GM21717 (cell line): ENCODE results near the gene UNC93A.

ENCODE experiments used
- ATAC-seq: cut with Tn5 transposase; IDR thresholded peaks from one replicate; pipeline ENCODE4 v1.9.1; 2021; ENCODE audit warnings: mild to moderate bottlenecking, moderate library complexity; ENCODE audit not compliant: unreplicated experiment

UNC93A gene

DNA sequence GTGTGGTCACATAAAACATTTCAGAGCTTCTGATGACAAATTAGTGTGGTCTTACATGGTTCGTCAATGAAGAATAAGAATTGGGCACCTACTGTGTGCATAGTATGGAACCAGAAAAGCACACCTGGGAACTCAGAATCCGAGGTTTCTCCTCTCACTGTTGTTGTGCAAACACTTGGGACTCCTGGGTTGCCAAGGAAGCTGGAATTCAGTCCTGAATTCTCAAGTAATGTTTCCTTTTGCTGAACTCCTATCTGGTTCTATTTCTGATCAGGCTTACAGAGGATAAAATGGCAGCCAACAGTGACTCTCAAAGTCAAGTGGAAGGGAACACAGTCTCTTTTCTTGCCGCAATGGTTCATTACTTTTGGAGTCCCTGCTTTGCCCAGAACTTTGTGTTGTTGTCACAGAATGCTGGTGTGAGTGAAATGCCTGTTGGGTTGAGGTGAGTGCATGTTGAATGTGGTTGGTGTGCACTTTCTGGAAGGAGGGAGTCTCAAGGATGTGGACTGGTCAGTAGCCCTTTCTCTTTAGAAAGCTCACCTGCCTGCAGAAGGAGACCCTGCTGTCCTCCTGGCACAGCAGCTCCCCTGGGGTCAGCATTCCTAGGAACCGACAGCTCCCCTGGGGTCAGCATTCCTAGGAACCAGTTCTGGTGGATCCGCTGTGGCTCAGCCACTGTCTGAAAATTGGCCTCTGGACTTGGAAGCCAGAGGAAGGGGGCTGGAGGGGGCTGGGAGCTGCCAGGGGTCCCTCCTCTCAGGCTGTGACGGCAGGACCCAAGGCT lies 1.4 kb downstream of the UNC93A start:
- ATAC-seq = no peak

- no peak for ATAC-seq
Observed at GRCh38 chr6:167293088-167293589, 2.0 kb downstream of the UNC93A start.

- ATAC-seq = no peak
Observed at GRCh38 chr6:167293590-167294091, 2.5 kb downstream of the UNC93A start.

DNA sequence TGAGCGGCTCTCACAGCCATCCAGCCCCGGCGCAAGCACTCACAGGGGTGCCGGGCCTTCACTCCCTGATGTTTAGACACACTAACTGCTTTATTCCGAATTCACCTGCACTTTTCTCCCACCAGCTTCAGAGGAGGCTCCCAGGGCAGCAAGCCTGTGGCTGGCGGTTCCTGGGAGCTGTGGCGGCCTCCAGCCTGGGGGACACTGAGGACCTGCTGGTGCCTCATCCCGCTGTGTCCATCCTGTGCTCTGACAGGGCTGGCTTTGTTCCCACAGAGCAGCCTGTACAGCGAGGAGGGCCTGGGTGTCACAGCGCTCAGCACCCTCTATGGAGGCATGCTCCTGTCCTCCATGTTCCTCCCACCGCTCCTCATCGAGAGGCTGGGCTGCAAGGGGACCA lies 3.1 kb downstream of the UNC93A start:
- ATAC-seq = no peak

DNA sequence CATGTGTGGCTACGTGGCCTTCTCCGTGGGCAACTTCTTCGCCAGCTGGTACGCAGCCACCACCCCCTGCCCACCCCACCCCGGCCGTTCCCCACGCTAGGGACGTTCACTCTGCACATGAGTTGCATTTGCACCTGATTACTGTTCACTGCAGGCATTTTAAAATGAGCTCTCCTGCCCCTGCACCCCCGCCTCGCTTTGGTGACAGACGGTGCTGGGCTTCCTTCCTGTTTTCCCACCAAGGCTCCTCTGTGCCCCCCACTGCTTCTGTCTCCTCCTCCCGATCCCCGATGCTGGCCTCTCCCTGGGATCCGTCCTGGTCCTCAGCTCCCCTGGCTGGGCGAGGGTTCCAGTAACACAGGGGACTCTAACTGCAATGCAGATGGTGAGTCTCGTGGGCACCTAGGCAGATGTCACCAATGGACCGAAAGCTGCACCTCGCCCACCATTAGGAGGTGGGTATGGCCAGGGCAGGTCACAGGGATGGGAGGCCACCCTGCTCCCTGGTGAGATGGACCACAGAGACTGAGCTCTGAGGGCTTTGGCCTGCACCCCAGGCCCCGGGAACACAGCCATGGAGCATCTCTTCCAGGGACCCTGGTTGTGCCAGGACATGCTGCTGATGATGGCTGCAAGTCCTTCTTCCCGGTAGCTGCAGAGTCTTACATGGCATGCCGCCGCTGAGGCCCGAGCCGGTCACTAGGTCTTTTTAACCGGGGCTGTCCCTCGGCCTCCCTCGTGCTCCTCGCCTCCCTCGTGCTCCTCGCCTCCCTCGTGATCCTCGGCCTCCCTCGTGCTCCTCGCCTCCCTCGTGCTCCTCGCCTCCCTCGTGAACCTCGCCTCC lies 3.8 kb downstream of the UNC93A start:
- ATAC-seq = no peak

GRCh38 chr6:167295495-167296292 lies 4.6 kb downstream of the UNC93A start:
- ATAC-seq = no peak

GRCh38 chr6:167296293-167296690 lies 5.2 kb downstream of the UNC93A start:
- no peak for ATAC-seq

DNA sequence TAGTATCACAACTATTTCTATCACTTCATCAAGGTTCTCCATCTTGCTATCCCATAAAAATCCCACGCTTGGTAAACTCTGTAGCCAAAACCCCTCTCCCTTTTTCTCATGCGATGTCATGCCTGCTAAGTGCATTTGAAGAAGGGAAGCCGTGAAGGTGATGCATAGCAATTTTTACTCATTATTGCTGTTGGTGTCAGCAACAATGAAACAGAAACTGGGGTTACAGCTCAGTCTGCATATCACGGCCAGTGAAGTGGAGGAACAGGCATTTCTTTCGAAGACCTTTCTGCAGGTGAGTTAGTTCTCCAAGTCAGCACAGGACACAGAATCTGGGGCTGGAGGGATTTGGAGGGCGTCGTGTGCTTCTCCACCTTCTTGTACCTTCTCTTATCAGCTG lies 5.8 kb downstream of the UNC93A start:
- ATAC-seq = no peak

DNA sequence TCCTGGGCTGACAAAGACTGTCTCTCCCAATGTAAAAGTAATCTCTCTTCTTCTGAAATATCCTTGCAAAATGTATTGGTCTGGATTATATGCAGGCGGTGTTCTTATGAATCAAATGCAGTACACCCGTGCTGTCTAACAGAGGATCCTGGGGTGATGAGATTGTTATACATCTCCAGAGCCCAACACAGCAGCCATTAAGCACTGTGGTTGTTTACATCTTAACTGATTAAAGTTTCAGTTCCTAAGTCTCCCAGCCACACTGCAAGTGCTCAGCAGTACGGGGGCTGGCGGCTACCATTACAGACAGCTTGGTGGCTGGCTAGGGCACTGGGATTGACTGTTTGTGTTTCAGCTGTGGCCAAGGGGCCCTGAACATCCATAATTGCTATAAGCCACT lies 7.0 kb downstream of the UNC93A start:
- no peak for ATAC-seq

DNA sequence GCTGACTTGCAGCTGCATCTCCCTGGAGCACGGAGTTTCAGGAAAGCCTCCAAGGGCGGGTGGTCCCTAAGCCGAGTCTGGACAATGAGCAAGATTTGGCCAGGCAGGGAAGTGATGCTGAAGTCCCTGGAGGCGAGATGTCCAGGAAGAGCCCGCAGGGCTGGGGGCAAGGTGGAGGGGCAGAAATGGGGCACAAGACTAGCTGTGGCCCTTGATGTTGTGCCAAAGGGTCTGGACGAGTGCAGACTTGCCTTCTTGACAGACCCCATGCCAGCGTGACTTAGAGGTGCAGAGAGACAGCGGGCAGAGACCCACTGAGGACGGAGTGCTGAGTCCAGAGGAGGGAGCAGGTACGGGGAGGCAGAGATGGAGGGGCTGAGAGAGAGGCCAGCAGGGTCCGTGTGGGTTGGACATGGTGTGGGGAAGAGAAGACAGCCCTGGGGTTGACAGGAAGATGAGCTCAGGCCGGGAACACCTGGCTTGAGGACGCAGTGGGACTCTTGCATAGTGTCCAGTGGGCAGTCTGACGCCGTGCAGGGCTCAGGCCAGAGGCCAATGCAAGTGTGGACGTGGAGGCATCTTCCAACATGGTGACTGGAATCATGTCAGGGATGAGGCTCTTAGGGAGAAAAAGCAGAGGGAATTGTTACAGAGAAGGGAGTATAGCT lies 8.7 kb downstream of the UNC93A start:
- ATAC-seq = no peak

DNA sequence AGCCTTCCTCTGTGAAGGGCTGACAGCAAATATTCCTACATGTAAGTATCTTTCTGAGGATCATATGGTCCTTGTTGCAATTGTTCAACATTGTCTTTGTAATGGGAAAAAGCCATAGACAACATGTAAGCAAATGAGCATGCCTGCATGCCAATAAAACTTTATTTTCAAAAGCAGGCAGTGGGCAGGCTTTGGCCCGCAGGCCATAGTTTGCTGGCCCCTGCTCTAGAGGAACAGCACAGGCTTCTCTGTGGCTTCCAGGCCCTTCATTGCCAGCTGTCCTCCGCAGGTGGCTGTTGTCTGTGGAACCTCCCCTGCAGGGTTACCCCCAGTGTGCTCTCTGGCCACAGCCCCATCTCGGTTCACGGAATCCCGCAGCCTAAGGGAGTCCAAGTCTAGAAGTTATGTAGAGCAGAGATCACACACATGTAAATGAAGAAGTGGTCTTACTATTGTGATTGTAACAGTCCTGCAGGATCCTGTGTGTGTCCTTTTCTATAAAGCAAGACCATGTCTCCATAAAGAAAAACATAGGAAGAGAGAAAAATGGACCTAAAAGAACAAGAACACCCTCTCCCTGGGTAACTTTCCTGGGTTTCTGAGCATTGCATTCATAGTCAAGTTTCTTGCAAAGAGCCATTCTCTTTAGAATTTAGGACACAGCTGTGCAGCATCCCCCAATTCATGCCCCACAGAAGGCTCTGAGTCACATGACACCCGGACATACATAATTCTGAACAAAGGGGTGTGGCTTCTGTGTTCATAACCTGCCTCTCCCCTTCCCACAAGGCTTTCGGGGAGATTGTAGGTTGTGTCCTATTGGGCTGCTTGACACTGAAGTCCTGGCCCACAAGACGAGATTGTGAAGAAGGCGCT lies 10.0 kb downstream of the UNC93A start:
- no peak for ATAC-seq

- no peak for ATAC-seq
Observed at GRCh38 chr6:167302074-167302473, 11.0 kb downstream of the UNC93A start.

- no peak for ATAC-seq
Observed at GRCh38 chr6:167302796-167303195, 11.7 kb downstream of the UNC93A start.

GRCh38 chr6:167303675-167304625 lies 12.8 kb downstream of the UNC93A start:
- no peak for ATAC-seq

DNA sequence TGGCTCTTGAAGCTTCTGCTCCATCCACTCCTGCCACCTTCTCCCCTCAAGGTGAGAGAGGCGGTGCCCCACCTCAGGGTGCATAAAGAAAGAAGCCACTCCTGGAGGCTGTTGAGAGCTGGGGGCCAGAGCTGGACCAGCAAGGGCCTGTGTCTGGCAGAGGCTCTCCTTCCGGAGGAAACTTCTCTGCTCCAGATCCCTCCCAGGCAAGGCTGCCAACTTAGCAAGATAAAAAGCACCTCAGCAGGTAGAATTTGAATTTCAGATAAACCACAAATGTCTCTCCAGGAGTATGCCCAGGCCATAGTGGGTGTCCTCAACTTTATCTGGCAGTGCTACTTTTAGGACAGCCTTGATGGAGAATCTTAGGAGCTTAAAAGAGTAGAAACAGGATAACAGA lies 13.8 kb downstream of the UNC93A start:
- ATAC-seq = no peak

GRCh38 chr6:167305796-167306195 lies 14.7 kb downstream of the UNC93A start:
- ATAC-seq = no peak

DNA sequence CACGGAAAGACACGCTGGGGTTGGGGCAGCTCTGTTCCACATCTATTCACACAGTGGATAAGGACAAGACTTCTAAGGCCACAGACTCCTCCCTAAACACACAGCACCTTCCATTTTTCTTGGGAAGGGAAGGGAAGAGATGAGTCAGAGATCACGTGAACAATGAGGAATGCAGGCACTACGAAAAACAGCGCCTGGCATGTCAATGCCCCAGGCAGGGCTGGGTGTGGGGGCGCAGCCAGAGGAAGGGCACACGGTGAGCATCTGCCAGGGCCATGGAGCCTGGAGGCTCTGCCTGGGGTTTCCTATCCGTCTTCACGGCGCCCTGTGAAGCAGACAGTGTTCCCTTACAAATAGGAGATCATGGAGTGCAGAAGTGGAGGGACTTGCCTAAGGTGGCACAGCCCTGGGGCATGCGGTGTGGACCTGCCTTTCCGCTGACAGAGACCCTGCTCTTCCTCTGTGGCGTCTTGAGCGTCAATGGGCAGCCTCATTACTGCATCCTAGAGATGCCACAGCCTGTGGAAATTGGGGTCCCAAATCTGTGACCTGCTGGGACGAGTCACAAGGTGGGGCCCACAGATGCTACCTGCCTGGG lies 15.4 kb downstream of the UNC93A start:
- no peak for ATAC-seq
